HG02885 (cell line): ENCODE data around the gene GALNT15.

ENCODE experiments used
- ATAC-seq: cut with Tn5 transposase; IDR thresholded peaks from one replicate; pipeline ENCODE4 v1.9.1; 2021; ENCODE audit warnings: mild to moderate bottlenecking; ENCODE audit not compliant: unreplicated experiment, poor library complexity

GALNT15 gene

DNA sequence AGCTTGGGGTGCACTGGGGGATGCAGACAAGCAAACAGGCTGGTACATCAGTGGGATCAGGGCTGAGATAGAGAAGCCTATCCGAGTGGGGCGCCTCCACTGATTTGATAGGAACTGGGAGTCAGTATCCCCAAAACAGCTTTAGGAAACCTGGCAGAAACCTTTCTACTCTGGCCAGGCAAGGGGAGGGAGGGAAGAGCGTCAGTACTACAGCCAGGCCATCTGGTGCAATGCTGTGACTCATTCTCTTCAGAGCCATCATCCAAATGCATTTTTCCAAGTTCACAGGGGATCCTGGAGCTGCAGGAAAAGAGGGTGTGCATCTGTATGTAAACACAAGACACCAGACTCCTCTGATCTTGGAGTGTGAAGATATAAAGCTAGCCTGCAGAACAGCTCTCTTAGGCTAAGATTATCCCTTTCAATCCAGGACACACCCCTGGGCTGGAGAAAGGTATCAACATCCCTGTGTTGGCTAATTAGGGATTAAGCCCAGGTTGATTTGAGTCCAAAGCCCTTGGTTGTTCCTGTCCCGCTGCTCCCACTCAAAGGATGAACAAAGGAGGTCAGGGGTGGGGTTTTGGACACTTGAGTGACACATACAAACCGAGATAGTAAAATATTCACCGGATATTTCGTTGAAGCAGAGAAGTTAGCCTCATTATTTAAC lies 9.3 kb downstream of the GALNT15 start:
- ATAC-seq, result no peak

DNA sequence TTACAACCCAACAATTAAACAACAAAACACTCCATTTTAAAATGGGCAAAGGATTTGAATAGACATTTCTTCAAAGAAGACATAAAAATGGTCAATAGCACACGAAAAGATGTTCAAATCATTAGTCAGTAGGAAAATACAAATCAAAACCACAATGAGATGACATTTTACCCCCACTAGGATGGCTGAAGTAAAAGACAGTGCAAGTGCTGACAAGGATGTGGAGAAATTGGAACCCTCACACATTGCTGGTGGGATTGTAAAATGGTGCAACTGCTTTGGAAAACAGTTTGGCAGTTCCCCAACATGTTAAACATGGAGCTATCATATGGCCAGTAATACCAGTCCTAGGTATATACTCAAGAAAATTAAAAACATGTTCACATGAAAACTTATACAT lies 11.6 kb downstream of the GALNT15 start:
- ATAC-seq, result no peak

DNA sequence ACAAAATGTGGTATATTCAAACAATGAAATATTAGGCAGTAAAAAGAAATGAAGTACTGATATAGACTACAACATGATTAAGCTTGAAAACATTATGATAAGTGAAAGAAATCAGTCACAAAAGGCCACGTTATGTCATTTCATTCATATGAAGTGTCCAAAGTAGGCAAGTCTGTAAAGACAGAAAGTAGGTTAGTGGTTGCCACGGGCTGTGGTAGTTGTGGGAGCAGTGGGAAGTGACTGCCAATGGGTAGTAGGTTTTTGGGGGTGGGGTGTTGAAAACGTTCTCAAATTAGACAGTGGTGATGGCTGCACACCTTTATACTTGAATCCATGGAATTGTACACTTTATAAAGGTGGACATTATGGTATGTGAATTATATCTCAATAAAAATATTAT lies 12.1 kb downstream of the GALNT15 start:
- no peak for ATAC-seq

DNA sequence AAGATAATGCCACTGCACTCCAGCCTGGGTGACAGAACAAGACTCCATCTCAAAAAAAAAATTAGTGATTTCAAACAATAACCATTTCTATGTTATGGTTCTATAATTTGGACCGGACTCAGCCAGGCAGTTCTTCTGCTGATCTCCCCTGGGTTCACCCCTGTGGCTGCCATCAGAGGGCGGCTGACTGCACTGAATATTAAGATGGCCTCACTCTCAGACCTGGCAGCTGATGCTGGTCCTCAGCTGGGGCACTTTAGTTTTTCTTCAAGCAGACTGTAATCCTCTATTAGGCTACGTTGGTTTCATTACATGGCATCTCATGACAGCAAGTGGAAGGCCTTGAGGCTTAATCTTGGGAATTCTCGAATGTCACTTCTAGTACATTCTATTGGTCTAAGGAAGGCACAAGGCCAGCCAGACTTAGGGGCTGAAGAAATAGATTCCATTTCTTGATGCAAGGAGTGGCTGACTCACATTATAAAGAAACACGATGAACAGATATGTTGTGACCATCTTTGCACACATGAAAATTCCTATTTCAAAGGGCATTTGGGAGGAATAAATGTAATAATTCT lies 12.8 kb downstream of the GALNT15 start:
- no peak for ATAC-seq

DNA sequence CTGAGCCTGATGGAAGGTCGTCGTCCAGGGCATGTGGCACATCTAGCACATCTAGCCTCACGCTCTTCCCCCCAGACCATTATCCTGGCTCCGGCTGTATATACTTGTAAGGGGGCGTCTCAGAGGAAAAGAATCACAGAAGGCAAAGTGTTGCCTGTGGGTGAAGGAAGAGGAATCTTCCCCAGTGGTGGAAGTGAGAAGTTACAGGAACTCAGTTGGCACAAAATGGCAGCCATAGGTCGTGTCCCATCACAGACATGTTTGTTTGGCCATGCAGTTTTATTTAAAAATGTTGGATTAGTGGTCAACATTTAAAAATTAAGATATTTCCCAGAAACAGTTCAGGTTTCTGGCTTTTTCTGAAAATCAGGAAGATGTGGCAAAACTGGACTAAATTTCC lies 13.6 kb downstream of the GALNT15 start:
- ATAC-seq, result no peak

DNA sequence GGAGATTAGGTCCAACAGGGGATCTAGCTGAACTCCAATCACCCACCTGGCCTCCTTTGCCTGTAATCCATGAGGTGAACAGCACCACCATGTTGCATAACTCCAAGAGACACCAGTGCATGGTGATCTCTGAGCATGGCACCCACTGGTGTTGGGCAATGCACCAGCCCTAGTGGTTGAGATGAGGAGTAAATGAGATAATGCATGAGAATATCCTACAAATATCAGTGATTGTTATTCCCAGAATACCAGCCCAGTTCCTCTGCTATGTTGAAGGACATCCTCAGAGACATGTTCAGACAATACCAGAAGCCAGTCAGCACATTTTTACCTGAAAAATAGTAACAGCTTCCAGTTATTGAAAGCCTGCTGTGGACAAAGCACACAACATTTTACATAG lies 14.7 kb downstream of the GALNT15 start:
- ATAC-seq, result no peak

DNA sequence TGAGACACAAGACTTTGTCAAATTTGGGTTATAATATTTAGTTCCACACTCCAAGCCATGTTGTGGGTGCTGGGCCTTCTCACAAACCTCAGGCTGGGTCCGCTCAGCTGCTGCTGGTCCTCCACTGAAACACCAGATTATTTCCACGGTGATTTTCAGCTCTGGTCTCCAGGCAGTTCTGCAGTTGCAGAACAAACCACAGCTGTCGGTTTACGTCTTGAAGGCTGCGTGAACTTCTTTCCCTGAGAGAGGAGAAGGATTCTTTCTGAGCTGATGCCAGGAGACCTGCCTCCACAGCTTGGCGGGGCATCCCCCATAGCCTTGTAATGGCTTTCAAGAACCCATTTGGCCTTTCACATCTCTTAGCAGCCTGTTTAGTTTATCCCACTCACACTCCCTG lies 16.2 kb downstream of the GALNT15 start:
- ATAC-seq, result no peak

DNA sequence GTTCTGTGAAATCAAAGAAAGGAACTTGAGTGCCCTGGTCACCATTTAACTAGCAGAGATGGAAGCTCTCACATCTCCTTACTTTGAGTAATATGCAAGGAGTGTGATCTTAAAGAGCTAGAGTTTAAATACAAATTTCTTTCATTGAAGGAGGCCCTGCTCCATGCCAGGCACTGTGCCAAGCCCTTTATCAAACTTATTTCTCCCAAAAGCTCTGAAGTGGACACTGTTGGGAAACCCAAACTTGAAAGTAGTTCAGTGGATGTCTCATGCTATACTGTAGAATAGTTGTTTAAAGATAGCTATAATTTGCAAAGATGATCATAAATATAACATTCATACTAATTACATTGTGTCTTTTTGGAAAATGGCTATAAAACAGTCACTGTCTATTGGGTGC lies 17.1 kb downstream of the GALNT15 start:
- ATAC-seq, result no peak

DNA sequence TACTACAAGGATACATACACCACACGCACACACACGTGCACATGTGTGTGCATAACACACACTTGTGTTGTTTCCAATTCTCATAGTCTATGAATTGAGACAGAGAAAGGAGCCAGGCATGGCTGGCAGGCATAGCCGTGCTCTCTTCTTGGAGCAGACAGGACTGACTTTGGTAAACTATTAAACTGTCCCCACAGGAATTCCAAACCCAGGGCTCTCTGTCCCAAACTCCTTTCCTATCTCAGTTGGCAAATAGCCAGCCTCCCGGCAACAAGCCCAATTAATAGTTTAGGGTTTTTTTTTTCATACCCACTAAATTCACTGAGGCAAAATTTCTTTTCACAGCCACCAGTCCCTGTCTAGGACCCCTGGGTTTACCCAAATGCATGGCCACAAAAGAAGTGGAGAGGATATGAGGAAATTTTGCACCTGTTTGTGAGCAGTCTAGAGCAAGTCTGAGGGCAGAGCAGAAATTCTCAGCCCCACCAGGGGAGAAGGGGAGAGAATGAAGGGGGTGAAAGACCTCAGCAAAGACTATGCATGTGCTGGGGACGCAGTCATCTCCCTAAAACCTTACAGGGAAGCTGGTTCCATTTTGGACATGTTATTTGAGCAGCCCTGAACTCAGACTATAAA lies 17.8 kb downstream of the GALNT15 start:
- ATAC-seq, result no peak

DNA sequence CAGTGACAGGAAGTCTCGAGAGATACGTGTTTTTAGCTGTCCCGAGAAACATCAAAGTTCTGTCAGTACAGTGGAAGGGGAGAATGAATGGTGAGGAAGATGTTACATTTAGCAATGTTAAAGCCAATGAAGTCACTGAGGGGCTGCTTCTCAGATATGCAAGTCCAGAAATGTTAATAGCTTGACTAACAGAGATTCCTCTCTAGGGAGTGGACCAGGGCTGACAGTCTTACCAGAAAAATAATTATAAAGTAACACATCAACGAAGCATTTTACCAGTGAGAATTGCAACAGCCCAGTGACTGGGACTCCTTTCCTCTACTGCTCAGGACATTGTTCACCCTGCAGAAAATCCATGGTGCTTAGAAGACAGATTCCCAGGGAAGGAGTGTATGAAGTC lies 23.9 kb downstream of the GALNT15 start:
- ATAC-seq, result no peak

DNA sequence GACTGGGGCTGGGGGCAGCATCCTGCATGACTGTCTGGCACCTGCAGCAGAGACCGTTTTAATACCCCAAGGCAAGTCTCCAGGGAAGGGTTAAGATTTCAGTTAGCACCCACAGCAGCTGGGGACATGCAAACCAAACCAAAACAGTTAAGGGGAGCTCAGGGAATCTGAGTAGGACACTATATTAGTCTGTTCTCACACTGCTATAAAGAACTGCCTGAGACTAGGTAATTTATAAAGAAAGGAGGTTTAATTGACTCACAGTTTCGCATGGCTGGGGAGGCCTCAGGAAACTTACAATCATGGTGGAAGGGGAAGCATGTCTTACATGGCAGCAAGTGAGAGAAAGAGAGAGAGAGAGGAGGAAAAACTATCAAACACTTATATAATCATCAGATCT lies 25.3 kb downstream of the GALNT15 start:
- ATAC-seq, result no peak

DNA sequence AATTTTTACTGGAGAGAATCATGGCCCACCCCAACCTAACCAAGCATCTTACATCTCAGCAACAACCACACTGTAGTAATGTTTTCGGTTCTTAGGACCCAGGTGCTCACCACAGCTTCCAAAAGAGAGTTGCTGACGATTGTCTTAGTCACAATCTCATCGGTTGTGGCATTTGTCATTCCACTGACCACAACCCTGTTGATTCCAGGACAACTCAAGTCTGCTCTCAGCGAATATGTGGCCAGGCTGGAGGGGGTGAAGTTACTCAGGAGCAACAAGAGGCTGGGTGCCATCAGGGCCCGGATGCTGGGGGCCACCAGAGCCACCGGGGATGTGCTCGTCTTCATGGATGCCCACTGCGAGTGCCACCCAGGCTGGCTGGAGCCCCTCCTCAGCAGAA lies 25.9 kb downstream of the GALNT15 start:
- no peak for ATAC-seq

DNA sequence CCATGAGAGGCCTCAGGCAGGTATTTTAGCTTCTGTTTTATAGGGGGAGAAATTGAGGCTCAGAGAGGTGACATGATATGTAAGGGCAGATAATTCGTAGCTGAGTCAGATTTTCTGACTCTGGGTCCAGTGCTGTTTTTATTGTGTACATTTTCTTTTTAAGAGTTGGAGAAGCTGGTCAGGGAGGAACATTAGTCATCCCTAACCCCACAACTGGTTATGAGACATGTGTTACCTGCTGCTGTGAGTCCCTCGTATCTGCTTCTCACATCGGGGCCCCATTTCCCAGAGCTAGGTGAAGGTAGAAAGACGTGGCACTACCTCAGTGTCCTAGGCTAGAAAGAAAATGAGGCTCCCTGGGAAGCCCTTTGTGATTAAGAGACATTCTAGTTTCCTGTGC lies 28.6 kb downstream of the GALNT15 start:
- ATAC-seq, result no peak

DNA sequence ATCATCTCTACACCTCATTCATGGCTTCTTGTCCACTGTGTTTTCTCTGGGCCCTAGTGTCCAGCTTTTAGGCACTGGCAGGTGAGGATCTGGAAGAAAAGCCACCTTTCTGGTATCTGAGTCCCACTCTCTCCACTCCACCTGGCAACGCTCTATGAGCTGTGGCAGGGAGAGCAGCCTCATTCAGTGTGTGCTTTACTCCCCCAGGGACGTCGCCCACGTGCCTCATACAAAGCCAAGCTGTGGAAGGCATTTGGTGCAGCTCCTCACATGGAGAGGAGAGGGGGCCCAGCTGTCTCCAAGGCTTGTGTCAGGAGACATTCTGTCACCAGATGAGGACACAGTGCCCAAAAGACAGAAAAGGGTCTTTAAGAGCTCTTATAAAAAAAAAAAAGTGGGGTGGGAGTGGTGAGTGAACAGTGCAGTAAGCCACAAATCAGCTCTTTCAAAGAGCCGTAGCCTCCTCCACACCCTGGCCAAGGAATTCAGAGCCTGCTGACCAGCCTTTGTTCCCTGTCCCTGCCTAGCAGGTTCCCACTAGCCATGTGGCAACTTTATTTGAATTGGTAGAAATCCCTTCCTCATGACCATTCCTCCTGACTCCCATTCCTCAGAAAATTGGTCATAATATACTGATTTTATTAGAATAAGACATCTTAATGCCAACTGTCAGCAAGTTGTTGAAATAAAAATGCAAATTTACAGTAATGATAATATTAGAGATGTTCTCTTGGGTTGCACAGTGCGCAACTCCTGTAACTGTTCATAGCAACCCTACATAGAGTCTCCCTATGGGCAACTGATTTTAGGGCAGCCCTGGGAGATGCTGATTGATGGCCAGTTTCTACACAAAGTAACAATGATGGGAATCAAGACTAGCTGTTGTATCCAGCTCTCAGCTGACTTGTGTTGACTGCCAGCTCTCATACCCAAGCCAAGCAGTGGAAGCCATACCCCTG lies 29.5 kb downstream of the GALNT15 start:
- no peak for ATAC-seq

DNA sequence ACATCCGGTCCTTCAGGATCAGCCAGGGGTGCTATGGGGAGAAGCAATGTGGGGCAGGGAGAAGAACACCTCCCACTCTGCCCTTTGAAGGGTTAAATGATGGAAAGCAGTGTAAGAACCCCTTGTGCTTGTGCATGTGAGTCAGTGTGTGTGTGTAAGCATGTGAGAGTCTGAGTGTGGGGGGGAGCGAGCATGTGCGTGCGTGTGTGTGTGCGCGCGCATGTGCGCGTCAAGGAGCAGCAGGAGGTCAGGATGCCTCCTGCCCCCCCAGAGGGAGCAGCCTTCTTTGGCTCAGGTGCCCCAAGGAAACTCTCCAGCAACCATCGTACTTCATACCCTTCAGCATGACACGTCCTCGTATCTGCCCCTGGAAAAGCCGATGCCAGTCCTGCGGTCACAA lies 30.3 kb downstream of the GALNT15 start:
- ATAC-seq, result no peak

DNA sequence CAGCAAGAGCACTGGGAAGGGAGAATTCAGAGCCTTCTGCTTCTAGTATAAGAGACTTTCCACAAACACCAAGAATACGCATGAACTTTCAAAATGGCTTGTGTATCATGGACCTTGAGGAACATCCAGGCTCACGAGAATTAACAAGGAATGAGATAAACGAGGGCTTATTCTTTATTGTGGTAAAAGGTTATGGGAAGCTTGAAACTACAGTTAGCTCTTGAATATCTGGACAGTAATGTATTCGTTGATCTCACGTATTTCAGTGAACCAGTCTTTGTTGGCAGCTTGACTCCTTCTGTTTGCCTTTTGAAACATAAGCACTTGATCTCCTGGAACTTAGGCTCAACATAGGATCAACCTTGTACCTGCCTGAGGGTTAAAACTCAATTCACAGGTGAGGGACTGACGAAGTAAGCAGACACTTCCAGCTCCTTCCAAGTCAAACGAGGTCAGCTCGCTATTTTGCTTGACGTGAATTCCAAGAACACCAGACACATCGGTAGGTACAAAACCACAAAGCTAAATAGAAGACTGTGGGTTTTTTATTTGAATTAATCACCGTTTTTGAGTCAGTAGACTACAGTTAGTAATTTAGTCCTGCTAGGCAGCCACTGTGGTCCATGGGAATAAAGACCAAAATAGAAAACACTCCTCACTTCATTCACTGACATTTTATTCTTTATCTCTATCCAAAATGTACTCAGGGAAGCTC lies 30.8 kb downstream of the GALNT15 start:
- ATAC-seq, result no peak

DNA sequence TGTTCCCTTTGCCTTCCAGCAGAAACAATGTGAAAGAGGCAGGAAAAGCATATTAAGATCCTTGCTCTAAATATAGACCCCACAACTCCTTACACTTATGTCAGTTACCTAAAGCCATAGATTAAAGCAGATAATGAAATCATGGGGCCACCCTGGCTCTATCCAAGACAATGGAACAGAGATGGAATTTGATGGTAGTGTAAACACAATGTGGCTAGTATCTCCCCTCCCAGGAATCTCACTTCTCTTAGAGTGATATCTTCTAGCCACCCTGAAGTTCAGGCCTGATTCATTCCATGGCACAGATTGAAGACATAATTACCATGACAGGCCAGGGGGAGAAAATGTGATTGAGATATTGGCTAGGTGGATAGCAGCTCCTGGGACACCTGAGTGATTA lies 32.6 kb downstream of the GALNT15 start:
- ATAC-seq, result no peak

DNA sequence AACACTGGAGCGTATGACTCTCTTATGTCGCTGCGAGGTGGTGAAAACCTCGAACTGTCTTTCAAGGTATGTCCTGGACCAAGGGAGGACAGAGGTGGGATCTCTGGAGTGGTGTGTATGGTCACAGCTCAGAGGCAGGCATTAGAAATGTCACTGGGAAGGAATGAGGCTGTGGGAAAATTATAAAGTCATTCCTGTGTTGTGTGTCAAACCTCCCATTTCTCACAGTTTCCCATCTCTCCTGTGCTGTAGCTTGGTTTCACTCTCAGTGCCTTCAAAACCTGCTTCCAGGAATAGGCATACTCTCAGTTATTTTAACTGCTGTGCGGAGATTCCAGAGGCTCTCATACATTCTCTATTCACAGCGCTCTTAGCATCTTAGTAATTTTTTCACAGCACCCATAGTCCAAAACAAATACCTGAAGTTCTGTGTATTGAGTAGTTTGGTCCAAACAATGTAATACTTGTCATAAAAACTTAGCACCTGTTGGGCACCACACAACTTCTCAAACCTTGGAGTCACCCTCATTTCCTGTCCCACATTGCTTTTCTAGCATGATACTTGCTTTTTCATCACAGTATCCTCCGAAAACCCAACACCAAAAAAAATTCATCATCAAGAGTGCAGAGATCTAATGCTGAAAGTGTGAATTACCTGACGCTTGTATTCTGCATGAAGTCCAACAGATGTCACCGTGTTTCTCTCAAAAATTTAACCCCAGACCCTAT lies 36.9 kb downstream of the GALNT15 start:
- no peak for ATAC-seq

DNA sequence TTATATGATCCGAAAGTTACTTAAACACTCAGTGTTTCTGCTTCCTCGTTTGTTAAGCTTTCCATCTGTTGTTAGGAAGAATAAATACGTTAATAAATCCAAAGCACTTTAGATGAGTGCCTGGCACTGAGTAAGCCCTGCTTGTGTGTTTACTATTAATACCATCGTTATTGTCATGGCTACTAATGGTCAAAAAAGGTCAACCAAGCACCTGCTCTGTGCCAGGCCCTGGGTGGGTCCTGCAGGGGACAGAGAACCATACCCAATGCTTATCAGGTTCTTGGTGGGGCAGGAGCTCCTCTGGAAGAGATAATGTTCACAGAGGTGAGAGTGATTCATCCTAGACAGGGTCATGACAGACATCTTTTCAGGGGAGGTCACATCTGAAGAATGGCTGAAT lies 39.9 kb downstream of the GALNT15 start:
- ATAC-seq, result no peak
